Activated T-cell treated with anti-CD3 and anti-CD28 coated beads for 24 hours (primary cell): ENCODE measurements around the gene CSRNP3.
"Not testable (repeated sequence)": the region's sequence is repeated elsewhere in the genome, so short reads cannot be mapped to it uniquely, and the experiment has no call there.

ENCODE experiments used
- DNase-seq: peaks from one replicate; pipeline ENCODE4 v3.0.0-alpha.2; 2020; ENCODE audit warnings: low read depth

Gene CSRNP3

DNA sequence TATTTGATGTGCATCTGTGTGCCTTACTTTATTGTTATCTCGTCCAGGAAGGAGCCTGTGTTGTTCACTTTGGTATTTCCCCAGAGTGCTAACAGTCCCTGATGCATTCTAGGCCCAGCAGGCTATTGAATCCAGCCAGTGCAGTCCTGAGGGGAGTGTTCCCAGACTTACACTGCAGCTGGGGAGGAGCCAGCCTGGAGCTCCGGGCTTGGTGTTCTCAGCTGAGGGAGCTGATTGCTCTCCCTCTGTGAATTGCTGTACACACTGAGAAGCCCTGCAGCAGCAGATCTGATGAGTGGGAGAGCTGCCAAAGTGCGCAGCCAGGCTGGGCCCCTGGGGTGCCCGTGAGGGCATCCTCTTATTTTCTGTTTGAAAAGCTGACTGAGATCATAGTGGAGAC lies 165.4 kb downstream of the CSRNP3 start:
- DNase-seq, result no peak

DNA sequence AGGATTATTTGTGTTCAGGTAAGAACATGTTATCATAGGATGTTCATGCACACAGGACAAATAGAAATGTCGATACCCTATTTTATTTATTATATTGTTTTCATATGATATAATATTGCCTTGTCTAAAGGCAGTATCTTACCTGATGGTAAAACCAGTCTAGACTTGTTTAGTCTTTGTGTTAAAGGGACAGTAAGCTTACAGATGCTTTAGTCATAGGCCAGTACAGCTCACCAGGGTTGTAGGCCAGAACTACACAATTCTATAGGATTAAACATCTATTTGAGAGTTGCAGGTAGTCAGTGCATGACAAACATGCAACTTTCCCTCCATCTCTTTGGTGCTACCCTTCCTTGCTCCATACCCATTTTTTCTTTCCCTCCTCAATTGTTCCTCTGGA lies 166.0 kb downstream of the CSRNP3 start:
- no peak for DNase-seq

GRCh38 chr2:165636959-165637358 lies 167.5 kb downstream of the CSRNP3 start:
- no peak for DNase-seq

GRCh38 chr2:165637396-165637795 lies 167.9 kb downstream of the CSRNP3 start:
- no peak for DNase-seq

DNA sequence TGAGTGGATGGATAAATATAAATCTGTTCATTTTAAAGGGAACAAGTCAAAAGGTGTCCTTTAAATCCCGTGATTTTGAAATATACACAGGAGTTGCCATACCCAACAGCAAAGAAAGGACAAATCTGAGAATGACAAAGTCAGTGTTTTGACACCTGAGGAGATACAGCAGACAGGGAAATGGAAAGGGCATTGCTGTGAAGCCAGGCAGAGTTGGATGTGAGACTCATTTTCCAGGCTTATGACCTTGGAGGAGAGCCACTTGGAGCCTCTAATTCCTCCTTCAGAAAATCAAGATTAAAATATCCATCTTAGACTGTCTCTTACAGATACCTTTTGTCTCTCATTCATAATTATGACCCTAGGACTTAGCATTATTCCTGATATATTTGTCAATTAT lies 170.0 kb downstream of the CSRNP3 start:
- no peak for DNase-seq

GRCh38 chr2:165640247-165640929 lies 170.9 kb downstream of the CSRNP3 start:
- DNase-seq, result no peak

GRCh38 chr2:165645930-165646831 lies 176.7 kb downstream of the CSRNP3 start:
- DNase-seq, result no peak

- DNase-seq, result no peak
These were observed 177.9 kb downstream of the CSRNP3 start for GRCh38 chr2:165647409-165647808.

DNA sequence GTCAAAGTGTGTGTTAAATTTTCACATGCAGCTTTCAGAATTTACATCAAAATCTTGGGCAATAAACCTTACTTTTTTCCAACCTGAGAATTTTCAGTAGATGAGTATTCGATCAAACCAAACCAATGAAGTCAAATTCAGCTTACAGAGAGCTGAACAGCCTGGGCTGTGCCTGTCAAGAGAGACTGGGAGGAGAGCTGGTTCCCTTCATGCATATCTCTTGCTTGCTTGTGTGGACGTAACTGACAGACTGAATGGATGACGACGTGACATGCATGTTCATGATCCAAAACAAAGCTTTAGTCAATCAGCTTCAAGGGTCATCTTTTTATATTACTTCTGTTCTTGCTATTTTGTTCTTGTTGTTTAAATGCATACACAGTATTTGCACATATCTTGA lies 179.3 kb downstream of the CSRNP3 start:
- DNase-seq, result no peak

- DNase-seq, result no peak
These were observed 181.7 kb downstream of the CSRNP3 start for GRCh38 chr2:165651233-165651632.

- no peak for DNase-seq
These were observed 186.2 kb downstream of the CSRNP3 start for GRCh38 chr2:165655661-165656060.

GRCh38 chr2:165660361-165660760 lies 190.9 kb downstream of the CSRNP3 start:
- no peak for DNase-seq

- no peak for DNase-seq
These were observed 193.2 kb downstream of the CSRNP3 start for GRCh38 chr2:165662720-165663119.

- DNase-seq, result no peak
These were observed 196.1 kb downstream of the CSRNP3 start for GRCh38 chr2:165665614-165666013.

DNA sequence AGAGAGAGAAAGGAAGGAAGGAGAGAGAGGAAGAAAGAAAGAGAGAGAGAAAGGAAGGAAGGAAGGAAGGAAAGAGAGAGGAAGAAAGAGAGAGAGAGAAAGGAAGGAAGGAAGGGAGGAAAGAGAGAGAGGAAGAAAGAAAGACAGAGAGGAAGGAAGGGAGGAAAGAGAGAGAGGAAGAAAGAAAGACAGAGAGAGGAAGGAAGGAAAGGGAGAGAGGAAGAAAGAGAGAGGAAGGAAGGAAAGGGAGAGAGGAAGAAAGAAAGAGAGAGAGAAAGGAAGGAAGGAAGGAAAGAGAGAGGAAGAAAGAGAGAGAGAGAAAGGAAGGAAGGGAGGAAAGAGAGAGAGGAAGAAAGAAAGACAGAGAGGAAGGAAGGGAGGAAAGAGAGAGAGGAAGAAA lies 196.6 kb downstream of the CSRNP3 start:
- not testable (repeated sequence) for DNase-seq

- no peak for DNase-seq
These were observed 197.1 kb downstream of the CSRNP3 start for GRCh38 chr2:165666605-165667004.

DNA sequence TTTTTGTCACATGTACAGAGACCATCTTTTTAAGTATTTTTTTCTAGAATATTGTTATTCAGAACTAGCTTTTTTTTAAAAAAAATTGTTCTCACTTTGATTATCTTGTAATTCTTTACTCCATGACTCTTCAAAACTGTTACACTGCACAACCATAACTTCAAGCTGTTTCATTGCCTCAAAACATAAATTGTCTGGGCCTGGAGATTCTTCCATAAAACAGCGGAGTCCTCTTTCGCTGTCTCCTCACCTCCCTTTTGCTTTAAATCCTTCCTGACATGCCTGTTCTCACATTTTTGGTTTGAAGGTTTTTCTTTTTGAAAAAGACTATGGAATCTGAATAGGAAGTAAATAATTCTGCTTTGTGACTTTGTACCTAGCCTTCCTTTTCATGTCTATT lies 197.9 kb downstream of the CSRNP3 start:
- no peak for DNase-seq

DNA sequence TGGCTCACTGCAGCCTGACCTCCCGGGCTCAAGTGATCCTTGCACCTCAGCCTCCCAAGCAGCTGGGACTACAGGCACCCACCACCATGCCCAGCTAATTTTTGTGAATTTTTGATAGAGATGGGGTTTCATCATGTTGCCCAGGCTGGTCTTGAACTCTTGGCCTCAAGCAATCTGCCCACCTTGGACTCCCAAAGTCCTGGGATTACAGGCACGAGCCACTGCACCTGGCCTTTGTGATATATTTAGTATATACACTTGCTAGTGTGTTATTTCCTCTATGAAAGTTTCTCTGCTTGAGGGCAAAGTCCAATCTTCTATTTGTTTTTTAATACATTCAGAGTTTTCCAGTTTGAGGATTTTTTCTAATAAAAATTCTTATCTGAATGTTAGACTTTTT lies 205.3 kb downstream of the CSRNP3 start:
- no peak for DNase-seq

DNA sequence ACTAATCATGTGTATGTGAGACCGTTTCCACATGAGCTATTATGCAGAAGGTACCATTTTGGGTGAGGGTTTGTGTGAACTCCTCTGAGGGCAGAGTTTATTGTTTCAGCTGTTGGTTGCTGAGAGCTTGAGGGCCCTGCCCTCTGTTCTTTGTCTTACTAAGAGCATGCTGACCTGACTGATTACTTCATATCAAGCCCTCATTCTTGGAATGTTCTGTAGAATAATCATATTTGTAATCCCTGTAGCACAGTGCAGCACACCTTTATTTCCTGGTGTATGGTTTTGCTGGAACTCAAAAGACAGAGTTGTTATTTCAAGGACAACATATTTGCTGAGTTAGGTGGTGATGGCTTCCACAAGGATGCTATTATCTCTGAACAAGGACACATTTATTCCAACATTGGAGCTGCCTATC lies 206.1 kb downstream of the CSRNP3 start:
- DNase-seq, result no peak

DNA sequence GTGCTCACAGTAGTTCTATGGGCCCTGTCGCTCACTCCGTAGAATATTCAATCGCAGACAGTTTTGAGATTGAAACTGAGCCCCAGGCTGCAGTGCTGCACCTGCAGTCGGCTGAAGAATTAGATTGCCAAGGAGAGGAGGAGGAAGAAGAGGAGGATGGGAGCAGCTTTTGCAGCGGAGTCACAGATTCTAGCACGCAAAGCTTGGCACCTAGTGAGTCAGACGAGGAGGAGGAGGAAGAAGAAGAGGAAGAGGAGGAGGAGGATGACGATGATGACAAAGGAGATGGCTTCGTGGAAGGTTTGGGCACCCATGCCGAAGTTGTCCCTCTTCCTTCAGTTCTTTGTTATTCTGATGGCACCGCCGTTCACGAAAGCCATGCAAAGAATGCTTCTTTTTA lies 209.4 kb downstream of the CSRNP3 start:
- no peak for DNase-seq

GRCh38 chr2:165679621-165680020 lies 210.1 kb downstream of the CSRNP3 start:
- DNase-seq, result no peak

DNA sequence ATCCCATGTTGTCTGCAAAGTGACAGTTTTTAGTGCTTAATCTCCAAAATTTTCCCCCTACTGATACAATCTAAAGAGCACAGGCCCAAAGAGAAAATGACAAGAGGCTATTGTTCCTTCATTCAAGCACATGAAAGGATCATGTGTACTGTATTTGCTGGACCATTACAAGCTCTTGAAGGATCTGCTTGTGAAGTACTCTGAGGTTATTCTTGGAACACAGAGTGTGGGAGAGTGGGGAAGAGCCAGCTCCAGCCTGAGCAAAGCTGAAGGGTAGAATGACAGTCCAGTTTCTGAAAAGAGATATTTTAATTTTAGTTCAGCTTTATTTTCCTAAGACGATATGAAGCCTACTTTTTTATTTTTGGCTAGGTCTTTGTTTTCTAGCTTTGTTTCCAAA lies 212.3 kb downstream of the CSRNP3 start:
- DNase-seq, result no peak

GRCh38 chr2:165682546-165682945 lies 213.0 kb downstream of the CSRNP3 start:
- DNase-seq, result no peak
